Type B pancreatic cell (in vitro differentiated cells): ENCODE results near the gene DDX28. TPM values are rescaled to one million over a fixed set of nuclear protein-coding genes. Genes with fewer than 3 reads are reported as not detected.
"Not testable (repeated sequence)": the region's sequence is repeated elsewhere in the genome, so short reads cannot be mapped to it uniquely, and the experiment has no call there.

Experiments used
- DNase-seq: peaks from one replicate; pipeline ENCODE4 v3.0.0; 2021; ENCODE audit warnings: mixed read lengths; ENCODE audit not compliant: unreplicated experiment; ENCODE audit errors: extremely low spot score
- H3K27ac Mint-ChIP-seq: 2 replicates; pipeline ENCODE4 v1.8.0; 2021; ENCODE audit warnings: mild to moderate bottlenecking, mixed read lengths
- H3K27me3 Mint-ChIP-seq: 2 replicates; pipeline ENCODE4 v1.8.0; 2021; ENCODE audit warnings: mixed read lengths
- H3K36me3 Mint-ChIP-seq: 2 replicates; pipeline ENCODE4 v1.8.0; 2021; ENCODE audit warnings: mixed read lengths
- H3K4me1 Mint-ChIP-seq: one replicate; pipeline ENCODE4 v1.8.0; 2021; ENCODE audit warnings: mixed read lengths; ENCODE audit not compliant: unreplicated experiment
- H3K4me3 Mint-ChIP-seq: 2 replicates; pipeline ENCODE4 v1.8.0; 2021; ENCODE audit warnings: mild to moderate bottlenecking, mixed read lengths
- H3K9me3 Mint-ChIP-seq: 2 replicates; pipeline ENCODE4 v1.8.0; 2021; ENCODE audit warnings: mixed read lengths
- CTCF ChIP-seq: fragments of 200-600 bp; sonication (generic); conservative IDR thresholded peaks from 2 replicates; pipeline ENCODE4 v1.5.0; 2021; ENCODE audit warnings: antibody characterized with exemption, mild to moderate bottlenecking
- total RNA-seq: library from RNA; stranded (reverse); gene quantifications from 2 replicates; pipeline ENCODE4 v1.2.1, GENCODE V29; 2021; ENCODE audit warnings: low replicate concordance

Gene DDX28
- total RNA-seq, 1 donor from 2014 or later: 14.7 TPM

GRCh38 chr16:68033101-68033500 is 10.1 kb upstream of the DDX28 start:
- Mint-ChIP-seq H3K27ac (peak overlapping the region; percentile 30), H3K27me3 (no peaks in the 10 kb centered on the region), H3K9me3 (no peaks in the 10 kb centered on the region), H3K4me1 (peaks cover 9% of the 10 kb centered on the region), H3K36me3 (peaks cover 8% of the 10 kb centered on the region), H3K4me3 (no peak overlapping the region)
- DNase-seq: no peak
- TF ChIP-seq CTCF: no peak

- DNase-seq: no peak
- Mint-ChIP-seq H3K27ac (peak overlapping the region; percentile 92), H3K4me3 (no peak overlapping the region), H3K36me3 (peaks cover 11% of the 10 kb centered on the region), H3K9me3 (no peaks in the 10 kb centered on the region), H3K27me3 (no peaks in the 10 kb centered on the region), H3K4me1 (peaks cover 9% of the 10 kb centered on the region)
- no peak for TF ChIP-seq CTCF
These were observed 8.9 kb upstream of the DDX28 start for GRCh38 chr16:68031951-68032350.

- H3K9me3 Mint-ChIP-seq, H3K27ac Mint-ChIP-seq, H3K4me3 Mint-ChIP-seq, H3K4me1 Mint-ChIP-seq, H3K27me3 Mint-ChIP-seq, DNase-seq: not testable (repeated sequence)
- peaks cover 11% of the 10 kb centered on the region for H3K36me3 Mint-ChIP-seq
These were observed 7.1 kb upstream of the DDX28 start for GRCh38 chr16:68030108-68030507.

GRCh38 chr16:68028996-68029395 is 6.0 kb upstream of the DDX28 start:
- no peaks in the 10 kb centered on the region for H3K27me3 Mint-ChIP-seq
- H3K9me3 Mint-ChIP-seq: no peaks in the 10 kb centered on the region
- H3K36me3 Mint-ChIP-seq: peaks cover 11% of the 10 kb centered on the region
- no peak for TF ChIP-seq CTCF
- H3K27ac Mint-ChIP-seq: no peak overlapping the region
- DNase-seq: no peak
- H3K4me3 Mint-ChIP-seq: no peak overlapping the region
- H3K4me1 Mint-ChIP-seq: peaks cover 5% of the 10 kb centered on the region

GRCh38 chr16:68022278-68022727 is 729 bp downstream of the DDX28 start:
- H3K4me1 Mint-ChIP-seq: peaks cover 8% of the 10 kb centered on the region
- DNase-seq: no peak
- H3K27ac Mint-ChIP-seq: peak overlapping the region; percentile 97
- H3K4me3 Mint-ChIP-seq: peak overlapping the region; percentile 100
- peaks cover 3% of the 10 kb centered on the region for H3K27me3 Mint-ChIP-seq
- TF ChIP-seq CTCF: no peak
- no peaks in the 10 kb centered on the region for H3K9me3 Mint-ChIP-seq
- peaks cover 3% of the 10 kb centered on the region for H3K36me3 Mint-ChIP-seq

GRCh38 chr16:68021490-68021889 is 1.5 kb downstream of the DDX28 start:
- DNase-seq: no peak
- Mint-ChIP-seq H3K9me3 (no peaks in the 10 kb centered on the region), H3K27ac (no peak overlapping the region), H3K4me1 (peaks cover 8% of the 10 kb centered on the region), H3K27me3 (peaks cover 3% of the 10 kb centered on the region), H3K4me3 (peak overlapping the region; percentile 100), H3K36me3 (peaks cover 3% of the 10 kb centered on the region)
- TF ChIP-seq CTCF: no peak
